NCI-H345 treated with DMSO at 0.1 percent for 48 hours (cell line): ENCODE results near the gene PUDP.
"Not testable (repeated sequence)": the region's sequence is repeated elsewhere in the genome, so short reads cannot be mapped to it uniquely, and the experiment has no call there.

Experiments
- DNase-seq: peaks from one replicate; lab custom pipeline; 2025; ENCODE audit not compliant: unreplicated experiment; lab: John Stamatoyannopoulos, UW

The PUDP gene

DNA sequence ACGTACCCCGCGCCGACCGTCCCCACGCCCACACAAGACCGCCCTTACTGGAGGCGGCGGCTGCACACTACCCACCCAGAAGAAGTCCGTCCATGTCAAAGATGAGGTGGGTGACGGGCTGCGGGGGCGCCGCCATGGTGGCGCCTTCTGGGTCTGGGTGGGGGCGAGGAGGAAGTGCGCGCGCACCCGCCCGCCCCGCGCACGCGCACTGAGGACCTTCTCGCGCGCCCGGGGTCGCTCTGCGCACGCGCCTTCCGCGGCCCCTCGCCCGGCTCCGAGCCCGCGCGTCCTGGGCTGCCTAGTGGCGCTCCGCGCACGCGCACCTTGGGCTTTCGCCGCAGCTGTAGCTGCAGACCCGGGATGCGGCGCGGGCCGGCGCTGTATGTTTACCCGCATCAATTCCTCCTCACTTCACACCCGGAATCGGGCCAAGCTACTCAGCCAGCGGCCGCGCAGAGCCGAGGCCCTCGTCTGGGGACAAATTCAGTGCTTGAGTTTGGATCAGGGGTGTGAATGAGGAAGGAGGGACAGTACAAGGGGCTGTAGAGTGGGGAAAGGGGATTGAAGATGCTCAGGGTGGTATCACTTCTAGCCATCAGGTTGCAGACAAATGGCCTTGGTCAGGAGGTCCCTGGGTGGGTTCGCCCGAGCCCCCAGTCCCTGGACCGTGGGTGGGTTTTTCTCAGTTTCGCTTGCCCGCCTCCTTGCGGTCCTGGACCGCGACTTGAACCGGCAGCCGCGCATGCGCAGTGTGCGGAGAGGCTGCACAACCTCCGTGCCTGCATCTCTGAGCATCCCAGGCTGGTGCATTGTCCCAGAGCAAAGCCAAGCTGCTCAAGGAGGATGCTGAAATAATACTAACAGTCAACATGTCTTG lies at the start of gene PUDP:
PUDP (minus strand) TSS at position 176 of the 877 bp plus-strand sequence; CDS start at position 136, 40 bp downstream.
- DNase-seq: peak; percentile 67

DNA sequence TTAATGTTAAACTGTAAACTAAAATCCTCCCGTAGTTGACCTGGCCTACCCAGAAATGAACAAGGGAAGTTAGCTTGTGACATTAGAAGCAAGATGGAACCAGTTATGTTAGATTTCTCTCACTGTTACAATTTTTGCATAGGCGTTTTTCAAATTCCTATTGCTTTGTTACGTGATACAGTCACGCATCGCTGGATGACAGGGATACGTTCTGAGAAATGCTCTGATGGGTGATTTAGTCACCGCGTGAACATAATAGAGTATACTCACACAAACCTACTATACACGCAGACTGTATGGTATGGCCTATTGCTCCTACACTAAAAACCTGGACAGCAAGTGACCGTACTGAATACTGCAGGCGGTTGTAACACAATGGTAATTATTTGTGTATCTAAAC lies 46.7 kb upstream of the PUDP start:
- no peak for DNase-seq

- no peak for DNase-seq
Observed at GRCh38 chrX:7192871-7193270, 44.9 kb upstream of the PUDP start.

DNA sequence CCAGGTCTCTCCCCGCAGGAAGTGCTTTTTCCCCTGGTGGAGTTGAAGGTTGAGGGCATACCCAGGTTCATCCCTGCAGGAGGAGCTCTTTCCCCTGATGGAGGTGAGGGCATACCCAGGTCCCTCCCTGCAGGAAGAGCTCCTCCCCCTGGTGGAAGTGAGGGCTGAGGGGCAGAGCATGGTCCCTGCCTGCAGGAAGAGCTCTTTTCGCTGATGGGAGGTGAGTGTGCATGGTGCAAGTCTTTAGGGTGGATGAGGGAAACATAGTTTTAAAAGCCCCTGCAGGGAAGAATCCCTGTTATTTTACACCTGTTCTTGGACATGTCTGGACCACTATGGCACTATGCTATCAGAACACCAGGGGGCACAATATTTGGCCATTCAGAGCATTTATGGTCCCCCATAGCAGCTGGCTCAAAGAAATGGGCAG lies 43.7 kb upstream of the PUDP start:
- no peak for DNase-seq

GRCh38 chrX:7190157-7190556 lies 42.2 kb upstream of the PUDP start:
- DNase-seq: no peak

DNA sequence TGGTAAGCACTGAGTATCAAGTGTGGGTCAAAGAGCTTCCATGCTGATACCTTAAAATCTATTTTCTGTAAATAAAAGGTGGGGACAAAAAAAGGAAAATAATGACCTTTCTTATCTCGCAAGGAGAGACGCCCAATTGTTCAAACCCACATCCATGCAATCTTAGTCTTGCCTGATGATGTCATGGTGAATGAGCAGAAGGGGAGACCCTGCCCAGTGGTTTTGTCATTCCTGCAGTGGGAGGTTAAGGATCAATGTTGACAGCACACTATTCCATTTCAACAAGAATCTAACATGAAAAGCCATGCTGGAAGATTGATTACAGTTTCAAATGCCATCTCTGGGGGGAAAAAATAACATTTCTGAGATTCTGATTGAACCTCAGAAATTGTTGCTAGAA lies 40.7 kb upstream of the PUDP start:
- DNase-seq: no peak

- DNase-seq: no peak
Observed at GRCh38 chrX:7184816-7185215, 36.9 kb upstream of the PUDP start.

GRCh38 chrX:7179446-7179845 lies 31.5 kb upstream of the PUDP start:
- DNase-seq: no peak

DNA sequence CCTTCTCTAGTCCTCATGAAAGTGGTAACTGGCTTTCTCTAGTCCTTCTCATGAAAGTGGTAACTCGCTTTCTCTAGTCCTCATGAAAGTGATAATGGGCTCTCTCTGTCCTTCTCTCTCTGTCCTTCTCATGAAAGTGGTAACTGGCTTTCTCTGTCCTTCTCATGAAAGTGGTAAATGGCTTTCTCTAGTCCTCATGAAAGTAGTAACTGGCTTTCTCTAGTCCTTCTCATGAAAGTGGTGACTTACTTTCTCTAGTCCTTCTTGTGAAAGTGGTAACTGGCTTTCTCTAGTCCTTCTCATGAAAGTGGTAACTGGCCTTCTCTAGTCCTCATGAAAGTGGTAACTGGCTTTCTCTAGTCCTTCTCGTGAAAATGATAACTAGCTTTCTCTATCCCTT lies 30.9 kb upstream of the PUDP start:
- not testable (repeated sequence) for DNase-seq

DNA sequence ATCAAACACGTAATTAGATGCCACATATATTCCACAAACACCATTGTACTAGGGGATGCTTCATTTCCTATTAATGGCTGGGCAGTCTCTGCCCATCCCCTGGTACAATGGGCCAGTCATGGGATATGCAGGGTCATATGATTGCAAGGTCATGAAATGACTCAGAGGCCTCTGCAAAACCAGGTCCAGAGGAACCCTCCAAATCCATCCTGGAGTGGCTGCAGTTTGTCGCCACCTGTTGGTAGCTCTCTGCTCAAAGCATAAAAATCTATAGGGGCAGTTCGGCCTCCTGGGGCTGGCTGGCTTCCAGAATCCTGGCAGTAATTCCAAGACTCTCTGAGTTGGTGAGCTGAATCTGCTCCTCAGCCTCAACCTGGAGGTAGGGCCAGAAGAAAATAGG lies 22.9 kb upstream of the PUDP start:
- DNase-seq: no peak

DNA sequence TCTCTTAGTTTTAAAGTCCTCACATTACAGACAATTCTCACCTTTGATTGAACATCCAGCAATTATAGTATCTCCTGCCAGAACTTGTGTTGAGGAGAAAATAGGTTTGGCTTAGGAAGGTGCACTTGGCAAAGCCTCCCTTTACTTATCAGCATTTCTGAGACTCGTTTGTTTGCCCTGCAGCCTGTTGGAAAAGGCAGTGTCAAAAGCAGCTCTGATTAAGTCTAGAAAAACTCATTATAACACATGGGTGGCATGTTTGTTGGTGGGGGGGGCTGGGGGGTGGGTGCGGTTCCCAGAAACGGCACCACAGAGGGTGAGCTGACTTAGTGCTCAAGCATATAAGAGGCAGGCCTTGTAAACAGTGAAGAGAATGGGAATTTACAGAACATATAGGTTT lies 21.7 kb upstream of the PUDP start:
- DNase-seq: no peak

- no peak for DNase-seq
Observed at GRCh38 chrX:7168371-7168770, 20.4 kb upstream of the PUDP start.

- DNase-seq: no peak
Observed at GRCh38 chrX:7164174-7164573, 16.2 kb upstream of the PUDP start.

- DNase-seq: no peak
Observed at GRCh38 chrX:7163146-7163677, 15.3 kb upstream of the PUDP start.

GRCh38 chrX:7159149-7159861 lies 11.4 kb upstream of the PUDP start:
- DNase-seq: no peak

GRCh38 chrX:7158468-7158990 lies 10.6 kb upstream of the PUDP start:
- DNase-seq: no peak

- no peak for DNase-seq
Observed at GRCh38 chrX:7156879-7157278, 8.9 kb upstream of the PUDP start.

DNA sequence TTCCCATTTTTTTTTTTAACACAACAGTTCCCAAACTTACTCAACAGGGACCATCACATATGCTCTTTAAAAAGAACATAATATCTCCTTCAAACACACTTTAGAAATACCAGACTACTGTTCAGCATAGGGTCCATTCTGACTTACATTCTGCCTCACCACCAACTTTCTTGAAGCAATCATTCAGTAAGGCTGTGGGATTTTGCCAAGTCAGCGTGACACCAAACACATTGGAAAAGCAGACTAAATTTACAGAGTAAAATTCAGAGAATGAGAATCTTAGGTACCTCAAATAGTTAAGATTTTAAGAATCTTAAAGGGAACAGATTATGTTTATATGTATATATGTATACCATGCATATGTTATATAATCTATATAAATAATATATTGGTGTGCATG lies 7.2 kb upstream of the PUDP start:
- DNase-seq: no peak

DNA sequence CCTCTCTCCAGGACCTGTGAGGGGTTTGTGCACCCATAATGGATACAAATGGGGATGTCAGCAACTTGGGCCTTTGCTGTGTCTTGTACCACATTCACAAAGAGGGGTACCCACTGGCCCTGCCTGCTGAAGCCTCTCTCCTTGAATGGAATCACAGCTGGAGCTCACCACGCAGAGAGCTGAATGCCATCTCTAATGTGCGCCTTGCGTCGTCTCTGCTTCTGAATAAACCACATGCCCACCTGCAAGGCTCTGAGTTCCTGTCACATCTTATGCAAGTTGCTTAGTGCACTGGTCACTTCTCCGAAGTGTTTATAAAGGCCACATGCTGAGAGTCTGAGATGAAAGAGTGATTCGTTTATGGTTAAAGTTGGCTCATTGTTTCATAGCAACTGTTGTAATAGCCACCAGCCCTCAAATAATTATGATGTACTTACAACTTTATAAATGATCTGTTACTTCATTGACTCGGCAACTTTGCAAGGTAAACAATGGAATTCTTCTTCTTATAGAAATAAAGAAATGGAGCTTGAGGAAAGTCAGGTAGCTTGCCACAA lies 6.2 kb upstream of the PUDP start:
- no peak for DNase-seq

DNA sequence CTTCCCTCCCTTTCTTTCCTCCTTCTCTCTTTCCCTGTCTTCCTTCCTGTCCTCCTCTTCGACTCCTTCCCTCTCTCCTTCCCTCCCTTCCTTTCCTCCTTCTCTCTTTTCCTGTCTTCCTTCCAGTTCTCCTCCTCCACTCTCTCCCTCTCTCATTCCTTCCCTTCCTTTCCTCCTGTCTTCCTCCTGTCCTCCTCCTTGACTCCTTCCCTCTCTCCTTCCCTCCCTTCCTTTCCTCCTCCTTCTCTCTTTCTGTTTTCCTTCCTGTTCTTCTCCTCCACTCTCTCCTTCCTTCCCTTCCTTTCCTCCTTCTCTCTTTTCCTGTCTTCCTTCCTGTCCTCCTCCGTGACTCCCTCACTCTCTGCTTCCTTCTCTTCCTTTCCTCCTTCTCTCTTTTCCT lies 5.3 kb upstream of the PUDP start:
- no peak for DNase-seq

GRCh38 chrX:7149411-7149810 lies 1.5 kb upstream of the PUDP start:
- no peak for DNase-seq
